NCI-H446 treated with DMSO at 0.1 percent for 48 hours (cell line): Measurements from ENCODE around the gene GRAMD1A.

Experiments used
- DNase-seq: peaks from one replicate; lab custom pipeline; 2025; lab: John Stamatoyannopoulos, UW

The GRAMD1A gene

DNA sequence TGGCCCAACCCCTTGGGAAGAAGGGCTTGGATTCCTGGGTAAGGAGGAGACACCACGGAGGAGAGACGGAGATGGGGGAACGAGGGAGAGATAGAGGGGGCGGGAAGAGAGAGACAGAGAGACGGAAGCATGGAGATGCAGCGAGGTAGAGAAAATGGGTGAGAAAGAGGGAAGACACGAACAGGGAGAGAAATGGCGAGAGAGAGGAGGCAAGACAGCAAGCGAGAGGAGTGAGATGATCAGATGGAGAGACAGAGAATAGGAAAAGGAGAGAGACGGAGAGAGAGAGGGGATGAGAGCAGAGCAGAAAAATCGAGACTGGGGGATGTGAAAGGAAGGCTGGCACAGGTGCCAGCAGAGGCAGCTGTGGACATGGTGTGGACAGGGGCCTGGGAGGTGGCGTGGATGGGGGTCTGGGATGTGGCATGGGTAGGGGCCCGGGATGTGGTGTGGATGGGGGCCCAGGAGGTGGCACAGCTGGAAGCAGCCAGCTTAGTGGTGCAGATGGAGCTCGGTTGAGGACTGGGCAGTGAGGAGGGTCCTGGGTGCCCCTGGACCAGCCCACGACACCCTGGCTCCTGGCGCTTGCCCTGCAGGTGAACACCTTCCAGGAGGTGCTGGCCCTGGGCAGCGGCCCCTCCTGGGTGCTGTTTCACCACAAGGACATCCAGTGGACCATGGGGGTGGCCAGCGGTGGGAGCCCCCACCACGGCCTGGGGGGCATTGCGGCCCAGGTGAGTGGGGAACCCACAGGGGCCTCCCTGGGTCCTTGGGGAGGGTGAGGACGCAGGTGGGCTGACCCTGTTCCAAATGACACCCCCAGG, 75.3 kb downstream of the GRAMD1A start:
- DNase-seq: no peak

DNA sequence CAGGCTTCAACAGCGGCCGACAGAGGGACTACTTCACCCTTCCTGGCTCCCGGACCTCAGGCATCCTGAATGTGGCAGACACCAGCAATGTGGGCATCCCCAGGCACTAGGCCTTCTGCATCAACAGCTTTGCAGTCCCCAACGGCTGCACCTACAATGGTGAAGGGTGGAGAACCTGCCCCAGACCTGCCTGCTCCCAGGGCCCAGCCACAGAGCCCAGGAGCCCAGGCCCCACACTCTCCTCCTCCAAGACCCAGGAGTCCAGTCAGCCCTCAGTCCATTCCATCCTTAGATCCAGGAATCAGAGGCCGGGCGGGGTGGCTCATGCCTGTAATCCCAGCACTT, 75.9 kb downstream of the GRAMD1A start:
- no peak for DNase-seq
